ENCODE results near the gene SH3RF1.

SH3RF1 gene

DNA sequence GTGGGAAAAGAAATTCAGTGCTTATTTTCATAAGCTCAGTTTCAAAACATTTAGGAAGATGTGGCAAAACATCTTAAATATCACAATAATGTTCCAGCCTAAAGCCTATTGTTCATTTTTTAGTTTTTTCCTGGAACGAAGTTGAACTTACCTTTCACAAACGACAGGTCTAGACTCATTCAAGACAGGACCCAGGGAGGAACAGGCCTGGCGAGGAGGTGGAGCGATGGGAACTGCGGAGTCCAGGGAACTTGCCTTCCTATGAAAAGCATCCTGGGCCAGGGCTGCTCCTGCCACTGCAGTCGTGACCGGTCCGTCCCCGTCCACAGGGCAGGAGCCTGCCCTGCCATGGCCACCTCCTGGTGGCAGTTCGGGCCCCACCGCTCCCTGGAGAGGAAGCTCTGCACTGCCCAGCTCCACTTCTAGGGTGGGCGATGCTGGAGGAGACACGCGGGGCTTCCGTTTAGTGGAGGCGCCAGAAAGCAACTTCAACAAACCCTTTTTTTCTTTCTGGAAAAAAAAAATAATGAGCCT, 164.0 kb downstream of the SH3RF1 start:
- H3K4me3 ChIP-seq (ENCODE audit: low read depth, low read length), result no peak overlapping the region
- no peak for DNase-seq (ENCODE audit: low read depth)

DNA sequence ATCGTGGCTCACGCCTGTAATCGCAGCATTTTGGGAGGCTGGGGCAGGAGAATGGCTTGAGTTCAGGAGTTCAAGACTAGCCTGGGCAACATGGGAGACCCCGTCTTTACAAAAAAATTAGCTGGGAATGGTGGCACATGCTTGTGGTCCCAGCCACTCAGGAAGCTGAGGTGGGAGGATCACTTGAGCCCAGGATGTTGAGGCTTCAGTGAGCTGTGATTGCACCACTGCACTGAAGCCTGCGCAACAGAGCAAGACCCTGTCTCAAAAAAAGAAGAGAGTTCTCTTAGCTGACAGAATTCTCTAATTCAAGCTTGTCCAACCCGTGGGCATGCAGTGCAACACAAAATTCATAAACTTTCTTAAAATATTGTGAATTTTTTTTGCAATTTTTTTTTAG, 165.1 kb downstream of the SH3RF1 start:
- no peak overlapping the region for H3K4me3 ChIP-seq (ENCODE audit: low read depth, low read length)
- TF ChIP-seq, protein P1, sequence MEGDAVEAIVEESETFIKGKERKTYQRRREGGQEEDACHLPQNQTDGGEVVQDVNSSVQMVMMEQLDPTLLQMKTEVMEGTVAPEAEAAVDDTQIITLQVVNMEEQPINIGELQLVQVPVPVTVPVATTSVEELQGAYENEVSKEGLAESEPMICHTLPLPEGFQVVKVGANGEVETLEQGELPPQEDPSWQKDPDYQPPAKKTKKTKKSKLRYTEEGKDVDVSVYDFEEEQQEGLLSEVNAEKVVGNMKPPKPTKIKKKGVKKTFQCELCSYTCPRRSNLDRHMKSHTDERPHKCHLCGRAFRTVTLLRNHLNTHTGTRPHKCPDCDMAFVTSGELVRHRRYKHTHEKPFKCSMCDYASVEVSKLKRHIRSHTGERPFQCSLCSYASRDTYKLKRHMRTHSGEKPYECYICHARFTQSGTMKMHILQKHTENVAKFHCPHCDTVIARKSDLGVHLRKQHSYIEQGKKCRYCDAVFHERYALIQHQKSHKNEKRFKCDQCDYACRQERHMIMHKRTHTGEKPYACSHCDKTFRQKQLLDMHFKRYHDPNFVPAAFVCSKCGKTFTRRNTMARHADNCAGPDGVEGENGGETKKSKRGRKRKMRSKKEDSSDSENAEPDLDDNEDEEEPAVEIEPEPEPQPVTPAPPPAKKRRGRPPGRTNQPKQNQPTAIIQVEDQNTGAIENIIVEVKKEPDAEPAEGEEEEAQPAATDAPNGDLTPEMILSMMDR (IDR thresholded peaks at IDR 0.05; ENCODE audit: insufficient read depth, low read depth, low read length, missing control alignments), result no peak
- no peak for DNase-seq (ENCODE audit: low read depth)

More for the DNA sequence above, 164.0 kb downstream of the SH3RF1 start:
- TF ChIP-seq, protein P1 (IDR thresholded peaks at IDR 0.05; ENCODE audit: insufficient read depth, low read depth, low read length, missing control alignments), result no peak

DNA sequence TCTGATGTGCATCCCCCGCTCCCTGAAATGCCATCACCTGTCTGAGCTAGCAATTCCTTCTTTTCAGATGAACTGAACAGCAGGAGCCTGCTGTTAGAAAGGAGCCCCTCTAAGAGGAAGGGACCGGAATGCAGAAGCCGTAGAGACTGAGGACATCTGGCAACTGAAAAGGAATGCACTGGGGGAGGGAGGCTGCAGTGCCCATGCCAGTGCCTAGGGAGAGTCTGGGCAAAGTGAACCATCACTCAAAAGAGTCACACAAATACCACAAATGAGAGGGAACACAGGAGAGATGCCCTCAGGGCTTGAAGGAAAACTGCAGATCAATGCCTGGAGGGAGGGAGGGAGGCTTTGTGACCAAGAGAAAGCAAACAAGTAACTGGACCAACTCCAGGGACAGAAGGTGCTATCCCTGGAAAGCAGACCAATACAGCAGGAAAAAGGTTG, 166.8 kb downstream of the SH3RF1 start:
- no peak overlapping the region for H3K4me3 ChIP-seq (ENCODE audit: low read depth, low read length)
- TF ChIP-seq, protein P1 (IDR thresholded peaks at IDR 0.05; ENCODE audit: insufficient read depth, low read depth, low read length, missing control alignments), result no peak
- no peak for DNase-seq (ENCODE audit: low read depth)

DNA sequence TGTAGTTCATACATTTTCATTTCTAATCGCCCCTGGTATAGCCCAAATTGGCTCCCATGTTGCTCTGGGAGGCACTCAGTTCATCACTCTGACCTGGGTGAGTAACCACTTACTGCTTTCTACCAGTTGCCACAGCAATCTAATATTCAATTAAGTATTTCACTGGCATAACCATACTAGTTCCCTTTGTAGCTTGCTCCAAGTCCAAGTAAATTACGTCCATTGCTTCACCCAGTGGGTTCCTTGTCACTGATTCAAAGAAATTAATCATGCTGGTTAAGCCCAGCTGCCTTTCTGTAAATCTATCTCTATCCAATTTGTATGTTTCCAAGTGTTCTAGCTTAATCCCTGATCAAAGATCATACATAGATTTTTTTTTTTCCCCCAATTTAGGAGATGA, 168.7 kb downstream of the SH3RF1 start:
- TF ChIP-seq, protein P1 (IDR thresholded peaks at IDR 0.05; ENCODE audit: insufficient read depth, low read depth, low read length, missing control alignments), result no peak
- DNase-seq (ENCODE audit: low read depth), result no peak
- H3K4me3 ChIP-seq (ENCODE audit: low read depth, low read length), result no peak overlapping the region

DNA sequence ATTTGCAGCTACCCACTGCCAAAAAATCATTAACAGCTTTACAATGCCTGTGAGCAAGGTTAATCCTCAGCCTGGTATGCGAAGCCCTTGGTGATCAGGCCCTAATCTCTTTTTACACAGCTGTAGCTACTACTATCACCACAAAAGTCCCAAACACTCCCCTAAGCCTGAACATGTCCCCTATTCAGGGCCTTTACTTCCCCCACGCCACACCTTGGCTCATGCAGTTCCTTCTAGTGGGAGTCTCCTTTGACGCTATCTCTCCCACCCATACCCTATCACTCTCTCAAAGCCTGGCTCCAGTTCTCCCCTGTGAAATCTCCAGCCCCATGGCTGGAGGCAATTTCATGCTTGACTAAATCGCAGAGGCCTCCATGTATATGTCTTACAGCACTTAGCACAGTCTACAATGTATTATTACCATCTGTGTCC, 170.1 kb downstream of the SH3RF1 start:
- TF ChIP-seq, protein P1 (IDR thresholded peaks at IDR 0.05; ENCODE audit: insufficient read depth, low read depth, low read length, missing control alignments), result no peak
- H3K4me3 ChIP-seq (ENCODE audit: low read depth, low read length), result no peak overlapping the region
- DNase-seq (ENCODE audit: low read depth), result no peak

DNA sequence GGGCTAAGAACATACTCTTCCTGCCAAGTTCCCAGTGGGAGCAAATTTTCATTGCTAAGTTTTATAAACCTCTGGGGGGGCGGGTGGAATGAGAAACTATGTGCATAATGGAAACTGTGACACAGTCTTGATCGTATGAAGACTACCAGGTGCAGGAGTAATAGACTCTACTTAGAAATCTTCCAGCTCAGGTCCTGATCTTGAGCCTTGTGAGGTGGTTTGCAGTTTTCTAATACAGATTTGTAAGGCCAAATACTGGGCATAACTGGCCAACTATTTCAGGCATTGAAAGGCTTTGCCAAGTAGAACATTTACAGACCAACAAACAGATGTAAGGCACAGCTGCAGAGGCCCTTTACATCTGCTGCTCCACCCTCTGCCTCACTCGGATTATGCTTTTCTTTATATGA, 171.0 kb downstream of the SH3RF1 start:
- no peak for DNase-seq (ENCODE audit: low read depth)

More for the DNA sequence above, 171.0 kb downstream of the SH3RF1 start:
- H3K4me3 ChIP-seq (ENCODE audit: low read depth, low read length), result no peak overlapping the region
- TF ChIP-seq, protein P1 (IDR thresholded peaks at IDR 0.05; ENCODE audit: insufficient read depth, low read depth, low read length, missing control alignments), result no peak

All from GM12865 (cell line).